ENCODE data around the gene TRIM33. TPM values are rescaled to one million over a fixed set of nuclear protein-coding genes. Genes with fewer than 3 reads are reported as not detected.

The TRIM33 gene
- total RNA-seq, 6 experiments from 2014 or later: 13.9 to 18.0 (median 15.0) TPM

- DNase-seq (no peak), ATAC-seq (no peak)
- Histone ChIP-seq H3K36me3 (no peaks in the 10 kb centered on the region), H3K27me3 (no peaks in the 10 kb centered on the region), H3K9me3 (no peaks in the 10 kb centered on the region), H3K27ac (no peak overlapping the region), H3K4me1 (no peaks in the 10 kb centered on the region), H3K4me3 (no peak overlapping the region)
- intact Hi-C loops (cut with DNase I): no loop called here
- TF ChIP-seq CTCF (IDR thresholded peaks at IDR 0.05) (no peak), POLR2A (IDR thresholded peaks at IDR 0.05) (no peak)
- 81% methylated on average over 2 of the region's 2 CpGs for WGBS (ENCODE audit: insufficient coverage, low coverage, low lambda C conversion rate, missing lambda C conversion rate)
Observed at GRCh38 chr1:114479134-114479533, 31.9 kb downstream of the TRIM33 start.

DNA sequence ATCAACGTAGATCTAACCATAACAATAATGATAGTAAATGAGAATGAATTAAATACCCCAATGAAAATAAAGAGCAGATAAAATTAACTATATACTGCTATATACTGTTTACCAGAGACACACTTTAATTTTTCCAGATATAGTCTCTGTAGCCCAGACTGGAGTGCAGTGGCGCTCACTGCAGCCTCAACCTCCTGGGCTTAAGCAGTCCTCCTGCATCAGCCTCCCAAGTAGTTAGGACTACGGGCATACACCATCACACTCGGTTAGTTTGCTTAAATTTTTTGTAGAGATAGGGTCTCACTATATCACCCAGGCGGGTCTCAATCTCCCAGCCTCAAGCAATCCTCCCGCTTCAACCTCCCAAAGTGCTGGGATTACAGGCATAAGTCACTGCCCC lies 37.2 kb downstream of the TRIM33 start:
- H3K4me3 ChIP-seq: no peak overlapping the region
- H3K27me3 ChIP-seq: no peaks in the 10 kb centered on the region
- no peak for DNase-seq
- 95% methylated on average over 6 of the region's 6 CpGs for whole genome bisulfite sequencing (ENCODE audit: insufficient coverage, low coverage, low lambda C conversion rate, missing lambda C conversion rate)
- H3K27ac ChIP-seq: no peak overlapping the region
- no peaks in the 10 kb centered on the region for H3K36me3 ChIP-seq
- TF ChIP-seq CTCF (IDR thresholded peaks at IDR 0.05) (no peak), POLR2A (IDR thresholded peaks at IDR 0.05) (no peak)
- intact Hi-C loops (cut with DNase I): no loop called here
- no peaks in the 10 kb centered on the region for H3K4me1 ChIP-seq
- H3K9me3 ChIP-seq: no peaks in the 10 kb centered on the region
- no peak for ATAC-seq

- ATAC-seq: no peak
- DNase-seq: no peak
- TF ChIP-seq POLR2A (IDR thresholded peaks at IDR 0.05) (no peak), CTCF (IDR thresholded peaks at IDR 0.05) (no peak)
- no peaks in the 10 kb centered on the region for H3K27me3 ChIP-seq
- no peak overlapping the region for H3K4me3 ChIP-seq
- H3K27ac ChIP-seq: no peak overlapping the region
- 93% methylated on average over 3 of the region's 3 CpGs for WGBS (ENCODE audit: insufficient coverage, low coverage, low lambda C conversion rate, missing lambda C conversion rate)
- intact Hi-C loops (cut with DNase I): no loop called here
- no peaks in the 10 kb centered on the region for H3K36me3 ChIP-seq
- peaks cover 0 to 9% (median 4%) of the 10 kb centered on the region in 4 donors for H3K4me1 ChIP-seq
- H3K9me3 ChIP-seq: no peaks in the 10 kb centered on the region
Observed at GRCh38 chr1:114472408-114472807, 38.6 kb downstream of the TRIM33 start.

GRCh38 chr1:114470681-114471080 lies 40.3 kb downstream of the TRIM33 start:
- DNase-seq: no peak
- no peak overlapping the region for H3K27ac ChIP-seq
- intact Hi-C loops (cut with DNase I): no loop called here
- peaks cover 0 to 20% (median 4%) of the 10 kb centered on the region in 4 donors for H3K4me1 ChIP-seq
- no peaks in the 10 kb centered on the region for H3K27me3 ChIP-seq
- no peak for TF ChIP-seq CTCF (IDR thresholded peaks at IDR 0.05)
- no peak for TF ChIP-seq POLR2A (IDR thresholded peaks at IDR 0.05)
- no peaks in the 10 kb centered on the region for H3K9me3 ChIP-seq
- ATAC-seq: no peak
- 0% methylated on average over 1 of the region's 5 CpGs for WGBS (ENCODE audit: insufficient coverage, low coverage, low lambda C conversion rate, missing lambda C conversion rate)
- H3K4me3 ChIP-seq: no peak overlapping the region
- no peaks in the 10 kb centered on the region for H3K36me3 ChIP-seq
